Amniotic epithelial cell (primary cell): ENCODE measurements around the gene HSPA5.
"Not testable (repeated sequence)": the region's sequence is repeated elsewhere in the genome, so short reads cannot be mapped to it uniquely, and the experiment has no call there.

Source experiments
- DNase-seq: peaks from one replicate; pipeline ENCODE4 v3.0.0-alpha.2; 2010; ENCODE audit warnings: low read depth

Gene HSPA5

GRCh38 chr9:125241863-125242739, 958 bp upstream of the HSPA5 start:
- no peak for DNase-seq

DNA sequence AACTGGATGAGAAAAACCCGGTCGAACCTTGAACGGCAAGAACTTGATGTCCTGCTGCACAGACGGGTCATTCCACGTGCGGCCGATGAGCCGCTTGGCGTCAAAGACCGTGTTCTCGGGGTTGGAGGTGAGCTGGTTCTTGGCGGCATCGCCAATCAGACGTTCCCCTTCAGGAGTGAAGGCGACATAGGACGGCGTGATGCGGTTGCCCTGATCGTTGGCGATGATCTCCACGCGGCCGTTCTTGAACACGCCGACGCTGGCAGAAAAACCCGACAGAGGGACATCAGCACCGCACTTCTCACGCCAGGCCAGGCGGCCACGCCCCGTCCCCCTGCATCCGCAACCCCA, 519 bp downstream of the HSPA5 start:
- DNase-seq = peak; percentile 26

DNA sequence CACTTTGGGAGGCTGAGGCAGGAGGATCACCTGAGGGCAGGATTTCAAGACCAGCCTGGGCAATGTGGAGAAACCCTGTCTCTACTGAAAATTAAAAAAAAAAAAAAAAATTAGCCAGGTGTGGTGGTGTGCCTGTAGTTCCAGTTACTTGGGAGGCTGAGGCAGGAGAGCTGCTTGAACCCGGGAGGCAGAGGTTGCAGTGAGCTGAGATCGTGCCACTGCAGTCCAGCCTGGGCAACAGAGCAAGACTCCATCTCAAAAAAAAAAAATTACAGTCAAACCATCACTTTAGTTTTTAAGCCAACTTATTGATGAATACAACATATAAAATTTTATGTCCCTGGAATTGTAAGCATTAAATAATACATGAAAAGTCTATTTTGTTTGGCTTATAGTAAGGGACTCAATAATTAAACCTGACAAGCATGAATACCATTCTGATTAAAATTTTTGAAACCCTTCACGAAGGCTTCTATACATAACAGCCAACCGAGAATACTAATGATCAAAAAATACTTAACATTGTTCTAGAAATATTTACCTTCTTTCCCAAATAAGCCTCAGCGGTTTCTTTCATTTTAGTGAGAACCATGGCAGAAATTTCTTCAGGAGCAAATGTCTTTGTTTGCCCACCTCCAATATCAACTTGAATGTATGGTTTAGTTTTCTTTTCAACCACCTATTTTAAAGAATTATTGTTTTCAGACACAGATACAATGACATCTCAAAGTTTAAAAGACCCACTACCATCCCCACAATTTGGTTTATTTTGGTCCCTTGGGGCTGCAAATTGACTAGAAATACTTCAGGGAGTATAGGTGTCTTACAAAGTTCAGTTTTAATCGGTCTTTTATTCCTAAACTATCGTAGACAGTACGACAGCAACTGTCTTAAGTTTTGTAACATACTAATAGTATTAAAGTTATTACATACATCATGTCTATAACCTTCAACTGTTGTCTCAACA, 1.2 kb downstream of the HSPA5 start:
- DNase-seq = no peak

DNA sequence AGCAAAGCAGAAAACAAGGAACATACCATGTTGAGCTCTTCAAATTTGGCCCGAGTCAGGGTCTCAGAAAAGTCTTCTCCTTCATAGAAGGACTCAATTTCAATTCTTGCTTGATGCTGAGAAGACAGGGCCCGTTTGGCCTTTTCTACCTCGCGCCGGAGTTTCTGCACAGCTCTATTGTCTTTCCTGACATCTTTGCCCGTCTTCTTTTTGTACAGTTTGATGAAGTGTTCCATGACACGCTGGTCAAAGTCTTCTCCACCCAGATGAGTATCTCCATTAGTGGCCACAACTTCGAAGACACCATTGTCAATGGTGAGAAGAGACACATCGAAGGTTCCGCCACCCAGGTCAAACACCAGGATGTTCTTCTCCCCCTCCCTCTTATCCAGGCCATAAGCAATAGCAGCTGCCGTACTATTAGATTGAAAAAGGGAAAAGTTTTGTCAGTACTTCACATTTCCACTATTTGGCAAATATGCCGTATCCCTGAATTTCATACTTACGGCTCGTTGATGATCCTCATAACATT, 2.2 kb downstream of the HSPA5 start:
- DNase-seq = no peak

DNA sequence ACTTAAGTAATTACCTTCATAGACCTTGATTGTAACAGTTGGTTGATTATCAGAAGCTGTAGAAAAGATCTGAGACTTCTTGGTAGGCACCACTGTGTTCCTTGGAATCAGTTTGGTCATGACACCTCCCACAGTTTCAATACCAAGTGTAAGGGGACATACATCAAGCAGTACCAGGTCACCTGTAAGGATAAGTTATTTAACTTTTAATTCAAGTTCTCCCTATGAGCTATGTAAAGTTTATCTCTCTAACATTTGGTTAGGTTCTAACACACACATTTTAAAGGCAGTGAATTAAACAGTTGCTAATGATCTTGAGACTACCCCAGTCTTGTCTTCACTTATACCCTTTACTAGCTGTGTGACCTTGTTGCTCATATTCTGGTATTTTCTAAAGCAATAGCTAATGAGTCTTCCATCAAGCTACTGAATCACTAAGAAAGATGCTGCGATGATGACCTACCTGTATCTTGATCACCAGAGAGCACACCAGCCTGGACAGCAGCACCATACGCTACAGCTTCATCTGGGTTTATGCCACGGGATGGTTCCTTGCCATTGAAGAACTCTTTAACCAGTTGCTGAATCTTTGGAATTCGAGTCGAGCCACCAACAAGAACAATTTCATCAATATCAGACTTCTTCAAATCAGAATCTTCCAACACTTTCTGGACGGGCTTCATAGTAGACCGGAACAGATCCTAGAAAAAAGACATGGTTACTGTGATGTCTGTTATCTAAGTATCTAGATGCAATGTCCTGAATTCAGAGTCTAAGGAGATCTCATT, 2.8 kb downstream of the HSPA5 start:
- DNase-seq = no peak

GRCh38 chr9:125236520-125237159, 4.5 kb downstream of the HSPA5 start:
- DNase-seq = not testable (repeated sequence)

GRCh38 chr9:125235804-125236519, 5.2 kb downstream of the HSPA5 start:
- DNase-seq = no peak

DNA sequence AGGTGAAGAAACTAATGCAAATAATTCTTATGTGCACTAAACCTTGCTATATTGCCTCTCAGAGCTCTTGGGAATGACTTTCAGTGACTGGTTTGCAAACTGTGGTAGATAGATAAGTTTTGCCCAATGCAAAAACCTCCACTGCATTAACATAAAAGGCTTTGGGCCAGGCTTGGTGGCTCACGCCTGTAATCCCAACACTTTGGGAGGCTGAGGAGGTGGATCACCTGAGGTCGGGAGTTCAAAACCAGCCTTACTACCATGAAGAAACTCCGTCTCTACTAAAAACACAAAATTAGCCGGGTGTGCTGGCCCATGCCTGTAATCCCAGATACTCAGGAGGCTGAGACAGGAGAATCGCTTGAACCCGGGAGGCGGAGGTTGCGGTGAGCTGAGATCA, 7.0 kb downstream of the HSPA5 start:
- not testable (repeated sequence) for DNase-seq

GRCh38 chr9:125233678-125234077, 7.5 kb downstream of the HSPA5 start:
- peak; percentile 98 for DNase-seq

DNA sequence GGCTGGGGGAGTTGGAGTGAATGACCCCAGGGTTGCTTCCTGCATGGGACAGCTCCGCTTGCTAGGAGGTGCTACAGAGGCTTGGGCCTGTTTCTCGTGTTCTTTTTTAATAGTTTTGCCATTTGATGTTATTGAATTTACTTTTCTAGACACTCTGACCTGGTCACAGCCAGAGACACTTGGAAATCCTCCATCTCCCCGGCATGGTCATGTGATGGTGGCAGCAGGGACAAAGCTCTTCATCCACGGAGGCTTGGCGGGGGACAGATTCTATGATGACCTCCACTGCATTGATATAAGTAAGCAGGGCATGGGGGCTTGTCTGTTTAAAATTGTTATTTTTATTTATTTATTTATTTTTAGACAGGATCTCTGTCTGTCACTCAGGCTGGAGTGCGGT, 13.4 kb downstream of the HSPA5 start:
- DNase-seq = no peak

GRCh38 chr9:125224858-125225257, 16.3 kb downstream of the HSPA5 start:
- DNase-seq = not testable (repeated sequence)

DNA sequence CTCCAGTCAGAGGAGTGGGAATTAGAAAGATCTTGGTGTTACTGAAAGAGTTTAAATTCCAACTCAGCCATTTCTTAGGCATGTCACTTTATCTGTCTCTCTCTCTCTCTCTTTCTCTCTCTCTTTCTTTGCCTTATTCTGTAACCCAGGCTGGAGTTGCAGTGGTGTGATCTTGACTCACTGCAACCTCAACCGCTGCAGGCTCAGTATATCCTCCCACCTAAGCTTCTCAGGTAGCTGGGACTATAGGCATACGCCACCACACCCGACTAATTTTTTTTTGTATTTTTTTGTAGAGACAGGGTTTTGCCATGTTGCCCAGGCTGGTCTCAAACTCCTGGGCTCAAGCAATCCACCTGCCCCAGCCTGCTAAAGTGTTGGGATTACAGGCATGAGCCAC, 22.5 kb downstream of the HSPA5 start:
- no peak for DNase-seq

DNA sequence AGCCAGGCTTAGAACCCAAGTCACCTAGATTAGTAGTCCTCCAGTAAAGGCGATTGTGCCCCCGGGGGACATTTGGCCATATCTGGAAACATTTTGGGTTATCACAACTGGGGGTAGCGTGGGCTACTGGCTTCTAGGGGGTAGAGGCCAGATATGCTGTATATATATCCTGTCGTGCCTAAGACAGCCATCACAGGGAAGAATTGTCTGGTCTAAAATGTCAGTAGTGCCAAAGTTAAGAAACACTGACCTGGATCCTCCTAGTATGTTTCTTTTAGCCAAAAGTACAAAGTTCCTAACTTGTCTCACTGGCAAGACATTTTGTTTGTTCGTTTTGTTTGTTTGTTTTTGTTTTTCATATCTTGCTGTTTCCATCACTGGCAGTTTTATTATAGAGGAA, 27.0 kb downstream of the HSPA5 start:
- DNase-seq = no peak

GRCh38 chr9:125204477-125204876, 36.7 kb downstream of the HSPA5 start:
- DNase-seq = no peak

DNA sequence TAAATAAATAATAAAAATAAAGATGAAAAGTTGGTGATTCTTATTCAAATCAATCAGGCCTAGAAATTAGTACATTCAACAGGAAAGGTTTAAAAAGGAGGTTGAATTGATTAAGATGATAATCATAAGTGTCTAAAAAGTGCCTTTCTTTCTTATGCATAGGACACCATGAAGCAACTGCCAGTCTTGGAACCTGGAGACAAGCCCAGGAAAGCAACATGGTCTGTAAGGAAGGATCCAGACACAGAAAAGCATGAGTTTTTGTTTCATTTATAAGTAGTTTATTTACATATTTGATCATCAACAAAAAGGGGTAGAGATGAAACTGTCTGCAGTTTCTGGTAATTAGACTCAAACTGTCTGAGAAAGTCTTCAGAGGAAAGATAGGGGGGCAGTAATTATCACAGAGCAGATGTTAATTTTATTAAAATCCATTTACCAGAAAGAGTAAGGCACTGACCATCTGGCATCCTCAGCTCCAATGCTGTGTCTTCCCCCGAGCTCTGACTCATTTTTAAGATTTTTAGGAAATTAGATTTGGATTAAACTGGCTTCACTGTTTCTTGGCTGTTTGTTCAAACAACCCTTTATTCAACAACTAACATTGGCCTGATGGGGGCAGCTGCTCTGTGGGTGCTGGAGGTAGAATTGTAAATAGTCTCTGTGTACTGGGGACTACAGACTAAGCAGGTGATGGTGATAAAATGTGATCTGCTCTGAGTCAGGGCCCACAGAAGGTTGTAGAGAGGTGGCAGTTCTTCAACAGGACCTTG, 38.1 kb downstream of the HSPA5 start:
- DNase-seq = no peak

- DNase-seq = peak; percentile 96
These were observed 40.7 kb downstream of the HSPA5 start, which contains the start of gene RABEPK for GRCh38 chr9:125200216-125201047. RABEPK (plus strand) TSS chr9:125200542; CDS start chr9:125203014, 2,472 bp downstream.

DNA sequence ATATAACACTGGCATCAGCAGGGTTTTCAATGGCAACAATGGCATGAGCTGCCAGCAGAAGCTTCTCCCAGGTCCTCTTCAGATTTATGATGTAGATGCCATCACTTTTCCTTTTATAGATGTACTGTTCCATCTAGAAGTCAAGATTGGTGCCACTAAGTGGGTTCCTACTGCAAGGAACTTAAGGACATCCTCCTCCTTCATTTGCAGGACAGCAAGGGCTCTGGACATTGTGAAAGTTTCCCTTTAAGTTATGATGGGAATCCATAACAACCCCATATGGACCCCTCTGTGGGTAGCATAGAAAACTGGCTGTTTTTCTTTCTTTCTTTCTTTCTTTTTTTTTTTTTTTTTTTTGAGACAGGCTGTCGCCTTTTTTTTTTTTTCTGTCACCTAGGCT, 45.6 kb downstream of the HSPA5 start:
- DNase-seq = not testable (repeated sequence)

DNA sequence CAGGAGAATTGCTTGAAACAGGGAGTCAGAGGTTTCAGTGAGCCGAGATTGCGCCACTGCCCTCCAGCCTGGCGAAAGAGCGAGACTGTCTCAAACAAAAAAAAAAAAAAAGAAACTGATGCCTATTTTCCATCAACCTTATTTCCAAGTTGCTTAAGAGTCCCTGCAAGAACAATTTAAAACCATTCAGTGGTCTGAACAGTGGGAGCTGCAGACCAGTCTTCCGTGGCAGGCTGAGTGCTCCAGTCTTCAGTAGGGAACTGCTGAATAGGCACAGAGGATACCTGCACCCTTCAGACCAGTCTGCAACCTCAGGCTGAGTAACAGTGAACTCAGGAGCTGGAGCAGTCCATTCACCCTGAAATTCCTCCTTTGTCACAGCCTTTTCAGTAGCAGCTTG, 46.7 kb downstream of the HSPA5 start:
- peak; percentile 48 for DNase-seq

- DNase-seq = peak; percentile 19
These were observed 50.8 kb downstream of the HSPA5 start for GRCh38 chr9:125190361-125190801.
